Peyer's patch (tissue), 4 donors: ENCODE results near the gene ANKRD30A.

Source experiments
- POLR2A ChIP-seq, 2 donors: fragments of 450-650 bp; IDR thresholded peaks; one replicate each; pipeline ENCODE4 v1.5.1; 2017; ENCODE audit warnings: antibody characterized with exemption in 2 of 2, mild to moderate bottlenecking in 2 of 2, moderate library complexity in 2 of 2
- TF ChIP-seq, protein P1 (sequence below), 6 experiments: fragments of 450-650 bp in 4 of 6; fragments of 200-600 bp in 2 of 6; sonication (generic) in 1 of 6; IDR thresholded peaks; one replicate each; pipeline ENCODE4 v1.5.1; 2017 to 2019; ENCODE audit warnings: antibody characterized with exemption in 6 of 6, mild to moderate bottlenecking in 3 of 6, moderate library complexity in 1 of 6

GRCh38 chr10:37301271-37301670 is 175.9 kb downstream of the ANKRD30A start:
- TF ChIP-seq, protein P1, sequence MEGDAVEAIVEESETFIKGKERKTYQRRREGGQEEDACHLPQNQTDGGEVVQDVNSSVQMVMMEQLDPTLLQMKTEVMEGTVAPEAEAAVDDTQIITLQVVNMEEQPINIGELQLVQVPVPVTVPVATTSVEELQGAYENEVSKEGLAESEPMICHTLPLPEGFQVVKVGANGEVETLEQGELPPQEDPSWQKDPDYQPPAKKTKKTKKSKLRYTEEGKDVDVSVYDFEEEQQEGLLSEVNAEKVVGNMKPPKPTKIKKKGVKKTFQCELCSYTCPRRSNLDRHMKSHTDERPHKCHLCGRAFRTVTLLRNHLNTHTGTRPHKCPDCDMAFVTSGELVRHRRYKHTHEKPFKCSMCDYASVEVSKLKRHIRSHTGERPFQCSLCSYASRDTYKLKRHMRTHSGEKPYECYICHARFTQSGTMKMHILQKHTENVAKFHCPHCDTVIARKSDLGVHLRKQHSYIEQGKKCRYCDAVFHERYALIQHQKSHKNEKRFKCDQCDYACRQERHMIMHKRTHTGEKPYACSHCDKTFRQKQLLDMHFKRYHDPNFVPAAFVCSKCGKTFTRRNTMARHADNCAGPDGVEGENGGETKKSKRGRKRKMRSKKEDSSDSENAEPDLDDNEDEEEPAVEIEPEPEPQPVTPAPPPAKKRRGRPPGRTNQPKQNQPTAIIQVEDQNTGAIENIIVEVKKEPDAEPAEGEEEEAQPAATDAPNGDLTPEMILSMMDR (IDR thresholded peaks at IDR 0.05) = no peak
- TF ChIP-seq POLR2A (IDR thresholded peaks at IDR 0.05) = no peak
